Measurements from ENCODE around the gene CGAS.

DNA sequence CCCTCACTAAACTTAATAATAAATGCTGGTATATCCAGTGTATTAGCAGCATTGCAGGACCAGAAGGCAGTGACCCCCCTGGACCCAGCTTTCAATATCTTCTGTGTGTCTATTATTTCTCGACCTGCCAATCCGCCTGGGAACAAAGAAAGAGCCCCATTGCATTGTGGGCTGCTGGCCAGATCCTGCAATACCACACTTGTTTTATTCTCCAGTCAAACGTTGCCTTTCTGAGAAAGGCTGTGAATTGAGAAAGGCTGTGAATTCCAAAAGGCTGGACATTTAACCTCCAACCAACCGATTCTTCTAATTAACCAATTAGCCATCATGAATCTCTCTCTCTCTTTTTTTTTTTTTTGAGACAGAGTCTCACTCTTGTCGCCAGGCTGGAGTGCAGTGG lies 8.0 kb upstream of the CGAS start:
- TF ChIP-seq, protein P1, sequence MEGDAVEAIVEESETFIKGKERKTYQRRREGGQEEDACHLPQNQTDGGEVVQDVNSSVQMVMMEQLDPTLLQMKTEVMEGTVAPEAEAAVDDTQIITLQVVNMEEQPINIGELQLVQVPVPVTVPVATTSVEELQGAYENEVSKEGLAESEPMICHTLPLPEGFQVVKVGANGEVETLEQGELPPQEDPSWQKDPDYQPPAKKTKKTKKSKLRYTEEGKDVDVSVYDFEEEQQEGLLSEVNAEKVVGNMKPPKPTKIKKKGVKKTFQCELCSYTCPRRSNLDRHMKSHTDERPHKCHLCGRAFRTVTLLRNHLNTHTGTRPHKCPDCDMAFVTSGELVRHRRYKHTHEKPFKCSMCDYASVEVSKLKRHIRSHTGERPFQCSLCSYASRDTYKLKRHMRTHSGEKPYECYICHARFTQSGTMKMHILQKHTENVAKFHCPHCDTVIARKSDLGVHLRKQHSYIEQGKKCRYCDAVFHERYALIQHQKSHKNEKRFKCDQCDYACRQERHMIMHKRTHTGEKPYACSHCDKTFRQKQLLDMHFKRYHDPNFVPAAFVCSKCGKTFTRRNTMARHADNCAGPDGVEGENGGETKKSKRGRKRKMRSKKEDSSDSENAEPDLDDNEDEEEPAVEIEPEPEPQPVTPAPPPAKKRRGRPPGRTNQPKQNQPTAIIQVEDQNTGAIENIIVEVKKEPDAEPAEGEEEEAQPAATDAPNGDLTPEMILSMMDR (conservative IDR thresholded peaks at IDR 0.05; ENCODE audit: low read depth, low read length): no peak
- no peak for TF ChIP-seq EZH2 (IDR thresholded peaks at IDR 0.05; ENCODE audit: borderline replicate concordance, low read depth, low read length, poor library complexity, severe bottlenecking)
